OCI-LY1 (cell line): ENCODE measurements around the gene PTPRG.

Experiments used
- EZH2 ChIP-seq: fragments of 200-600 bp; sonication (generic), shearing (Covaris generic); IDR thresholded peaks from 2 replicates; pipeline ENCODE4 v1.8.0; 2017; ENCODE audit warnings: borderline replicate concordance, mixed run types, mild to moderate bottlenecking, antibody characterized with exemption, low read length, moderate library complexity, mixed read lengths
- TF ChIP-seq, protein P1 (sequence below): fragments of 200-600 bp; sonication (generic), shearing (Covaris generic); IDR thresholded peaks from 2 replicates; pipeline ENCODE4 v1.5.1; 2017; ENCODE audit warnings: mild to moderate bottlenecking, antibody characterized with exemption, low read length, moderate library complexity, mixed read lengths

GRCh38 chr3:61925721-61926120 lies 364.4 kb downstream of the PTPRG start:
- no peak for TF ChIP-seq EZH2
- TF ChIP-seq, protein P1, sequence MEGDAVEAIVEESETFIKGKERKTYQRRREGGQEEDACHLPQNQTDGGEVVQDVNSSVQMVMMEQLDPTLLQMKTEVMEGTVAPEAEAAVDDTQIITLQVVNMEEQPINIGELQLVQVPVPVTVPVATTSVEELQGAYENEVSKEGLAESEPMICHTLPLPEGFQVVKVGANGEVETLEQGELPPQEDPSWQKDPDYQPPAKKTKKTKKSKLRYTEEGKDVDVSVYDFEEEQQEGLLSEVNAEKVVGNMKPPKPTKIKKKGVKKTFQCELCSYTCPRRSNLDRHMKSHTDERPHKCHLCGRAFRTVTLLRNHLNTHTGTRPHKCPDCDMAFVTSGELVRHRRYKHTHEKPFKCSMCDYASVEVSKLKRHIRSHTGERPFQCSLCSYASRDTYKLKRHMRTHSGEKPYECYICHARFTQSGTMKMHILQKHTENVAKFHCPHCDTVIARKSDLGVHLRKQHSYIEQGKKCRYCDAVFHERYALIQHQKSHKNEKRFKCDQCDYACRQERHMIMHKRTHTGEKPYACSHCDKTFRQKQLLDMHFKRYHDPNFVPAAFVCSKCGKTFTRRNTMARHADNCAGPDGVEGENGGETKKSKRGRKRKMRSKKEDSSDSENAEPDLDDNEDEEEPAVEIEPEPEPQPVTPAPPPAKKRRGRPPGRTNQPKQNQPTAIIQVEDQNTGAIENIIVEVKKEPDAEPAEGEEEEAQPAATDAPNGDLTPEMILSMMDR: no peak
